Epithelial cell of proximal tubule (primary cell): ENCODE measurements around the gene SLC39A10. TPM values are rescaled to one million over a fixed set of nuclear protein-coding genes. Genes with fewer than 3 reads are reported as not detected.

ENCODE experiments used
- DNase-seq: peaks from one replicate; pipeline ENCODE4 v3.0.0-alpha.2; 2011; ENCODE audit warnings: low read depth
- H3K4me3 ChIP-seq: 2 replicates; pipeline ENCODE4 v1.5.1; 2011; ENCODE audit warnings: low read depth, mild to moderate bottlenecking, low read length
- total RNA-seq: library from RNA; depleted of rRNA; stranded (reverse); fragments of >200 nt; gene quantifications from 2 replicates; pipeline ENCODE4 v1.2.3, GENCODE V29; 2015
- TF ChIP-seq, protein P1 (sequence below): conservative IDR thresholded peaks from 2 replicates; pipeline ENCODE4 v1.5.1; 2012; ENCODE audit warnings: low read depth, mild to moderate bottlenecking, low read length

The SLC39A10 gene
- total RNA-seq, 1 donor from 2014 or later = 63.7 TPM

DNA sequence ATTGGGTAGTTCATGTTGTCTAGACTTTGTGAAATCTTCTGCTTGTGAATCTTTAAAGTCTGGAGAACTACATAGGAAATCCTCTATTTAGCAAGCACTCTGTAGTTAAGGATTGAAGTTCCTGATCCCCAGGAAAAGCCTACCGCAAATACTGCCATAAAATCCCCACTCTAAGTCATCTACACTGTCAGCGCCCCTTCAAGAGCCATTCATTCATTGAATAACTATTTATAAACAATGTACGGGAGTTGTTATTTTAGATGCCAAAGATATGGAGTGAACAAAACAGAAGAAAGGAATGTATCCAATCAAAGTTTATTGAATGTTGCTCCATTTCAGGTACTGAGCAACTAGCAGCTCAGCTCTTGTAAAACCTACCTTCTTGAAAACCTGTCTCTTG is 36.5 kb upstream of the SLC39A10 start:
- TF ChIP-seq, protein P1, sequence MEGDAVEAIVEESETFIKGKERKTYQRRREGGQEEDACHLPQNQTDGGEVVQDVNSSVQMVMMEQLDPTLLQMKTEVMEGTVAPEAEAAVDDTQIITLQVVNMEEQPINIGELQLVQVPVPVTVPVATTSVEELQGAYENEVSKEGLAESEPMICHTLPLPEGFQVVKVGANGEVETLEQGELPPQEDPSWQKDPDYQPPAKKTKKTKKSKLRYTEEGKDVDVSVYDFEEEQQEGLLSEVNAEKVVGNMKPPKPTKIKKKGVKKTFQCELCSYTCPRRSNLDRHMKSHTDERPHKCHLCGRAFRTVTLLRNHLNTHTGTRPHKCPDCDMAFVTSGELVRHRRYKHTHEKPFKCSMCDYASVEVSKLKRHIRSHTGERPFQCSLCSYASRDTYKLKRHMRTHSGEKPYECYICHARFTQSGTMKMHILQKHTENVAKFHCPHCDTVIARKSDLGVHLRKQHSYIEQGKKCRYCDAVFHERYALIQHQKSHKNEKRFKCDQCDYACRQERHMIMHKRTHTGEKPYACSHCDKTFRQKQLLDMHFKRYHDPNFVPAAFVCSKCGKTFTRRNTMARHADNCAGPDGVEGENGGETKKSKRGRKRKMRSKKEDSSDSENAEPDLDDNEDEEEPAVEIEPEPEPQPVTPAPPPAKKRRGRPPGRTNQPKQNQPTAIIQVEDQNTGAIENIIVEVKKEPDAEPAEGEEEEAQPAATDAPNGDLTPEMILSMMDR = no peak
- H3K4me3 ChIP-seq = no peak overlapping the region
- DNase-seq = no peak

DNA sequence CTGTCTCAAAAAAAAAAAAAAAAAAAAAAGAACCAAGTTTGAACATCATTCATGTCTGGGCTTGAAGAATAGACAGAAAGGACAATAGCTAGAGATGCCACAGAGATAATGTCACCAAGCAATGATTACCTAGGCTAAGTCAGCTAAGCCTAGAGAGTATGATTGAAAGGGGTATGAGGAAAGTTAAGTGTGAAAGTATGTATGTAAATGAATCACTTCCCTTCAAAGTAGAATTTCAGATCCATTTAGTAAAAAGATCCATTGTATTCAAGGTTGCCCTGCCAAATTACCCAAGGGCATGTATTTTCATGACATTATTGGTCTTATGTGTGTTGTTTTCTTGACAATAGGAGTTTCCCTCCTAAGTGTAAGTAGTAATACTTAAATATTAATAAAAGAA is 34.1 kb upstream of the SLC39A10 start:
- H3K4me3 ChIP-seq = no peak overlapping the region
- no peak for DNase-seq
- TF ChIP-seq, protein P1 = no peak

DNA sequence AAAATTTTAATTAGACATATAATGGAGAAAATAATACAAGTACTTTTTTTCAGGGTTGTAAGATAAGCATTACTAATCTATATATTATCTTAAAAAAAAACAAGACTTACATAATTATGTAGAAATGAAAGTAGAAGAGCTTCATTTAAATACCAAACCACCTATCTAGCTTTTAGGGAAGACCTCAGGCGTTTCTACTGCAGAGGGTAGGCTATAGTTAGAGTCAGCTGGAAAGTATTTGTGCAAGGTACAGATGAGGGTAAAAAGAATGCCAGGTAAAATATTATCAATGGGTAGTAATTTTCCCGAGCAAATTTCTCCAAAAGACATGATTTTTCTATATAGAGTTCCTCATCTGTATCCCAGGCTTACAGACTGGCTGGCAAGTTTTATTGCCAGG is 30.5 kb upstream of the SLC39A10 start:
- no peak for DNase-seq
- TF ChIP-seq, protein P1 = no peak

DNA sequence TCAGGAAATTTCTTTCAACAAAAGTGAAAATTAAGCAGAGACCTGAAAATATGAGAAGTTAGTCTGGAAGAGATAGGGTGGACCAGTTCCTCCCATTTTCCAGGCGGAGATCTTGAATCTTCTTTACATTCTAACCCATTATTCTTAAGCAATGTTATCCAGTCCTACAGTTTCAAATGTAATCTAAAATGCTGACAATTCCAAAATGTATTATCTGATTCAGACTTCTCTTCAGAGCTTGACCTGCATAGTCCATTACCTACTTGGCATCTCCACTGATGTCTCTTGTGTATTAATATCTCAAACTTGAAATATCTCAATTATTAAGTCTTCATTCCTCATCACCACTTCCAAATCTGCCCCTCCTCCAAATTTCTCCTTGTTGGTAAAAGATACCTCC is 28.4 kb upstream of the SLC39A10 start:
- H3K4me3 ChIP-seq = no peak overlapping the region
- DNase-seq = no peak
- TF ChIP-seq, protein P1 = no peak

More for the DNA sequence above, 30.5 kb upstream of the SLC39A10 start:
- H3K4me3 ChIP-seq = no peak overlapping the region

DNA sequence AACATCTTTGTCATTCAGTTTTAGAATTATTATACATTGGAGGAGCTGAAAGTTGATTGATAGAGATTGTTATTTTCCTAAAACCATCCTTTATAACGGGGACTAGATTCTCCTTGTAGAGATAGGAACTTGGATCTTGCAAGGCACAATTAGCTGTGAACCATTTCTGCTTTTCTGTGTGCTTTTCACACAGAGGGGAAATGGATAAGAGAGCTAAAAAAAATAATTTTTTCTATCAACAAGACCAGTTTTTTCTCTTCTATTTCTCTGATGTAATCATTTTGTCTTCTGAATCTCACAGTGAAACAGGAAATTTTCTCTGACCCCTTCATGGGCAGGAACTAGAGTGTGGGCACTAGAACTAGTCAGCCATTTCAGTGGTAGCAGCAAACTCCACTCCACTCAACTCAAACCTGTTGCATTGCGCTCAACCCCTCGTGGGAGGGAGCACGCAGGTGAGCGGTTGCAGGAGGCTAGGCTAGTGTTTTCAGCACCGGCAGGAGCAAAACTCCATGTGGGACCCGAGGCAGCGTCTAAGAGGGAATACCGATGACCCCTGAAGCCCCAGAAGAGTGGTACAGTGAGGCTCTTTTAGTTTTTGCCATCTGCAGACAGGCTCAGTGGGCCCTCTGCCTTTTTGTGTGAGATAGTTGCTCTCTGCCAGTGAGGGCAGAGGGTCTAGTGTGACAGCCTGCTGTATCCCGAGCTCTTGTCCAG is 24.0 kb upstream of the SLC39A10 start:
- DNase-seq = no peak
- no peak overlapping the region for H3K4me3 ChIP-seq
- TF ChIP-seq, protein P1 = no peak

DNA sequence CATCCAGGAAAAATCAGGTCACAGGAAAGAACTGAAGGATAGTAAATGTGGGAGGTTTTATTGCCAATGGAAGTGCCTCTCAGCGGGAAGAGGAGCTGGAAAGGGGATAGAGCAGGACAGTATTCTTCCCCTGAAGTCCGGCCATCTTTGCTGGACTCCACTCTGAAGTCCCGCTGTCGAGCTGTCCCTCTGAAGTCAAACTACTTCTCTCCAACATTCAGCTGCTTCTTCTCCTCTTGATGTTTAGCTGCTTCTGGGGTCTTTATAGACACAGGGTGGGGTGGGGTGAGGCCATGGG is 23.5 kb upstream of the SLC39A10 start:
- DNase-seq = no peak
- no peak overlapping the region for H3K4me3 ChIP-seq
- TF ChIP-seq, protein P1 = no peak

DNA sequence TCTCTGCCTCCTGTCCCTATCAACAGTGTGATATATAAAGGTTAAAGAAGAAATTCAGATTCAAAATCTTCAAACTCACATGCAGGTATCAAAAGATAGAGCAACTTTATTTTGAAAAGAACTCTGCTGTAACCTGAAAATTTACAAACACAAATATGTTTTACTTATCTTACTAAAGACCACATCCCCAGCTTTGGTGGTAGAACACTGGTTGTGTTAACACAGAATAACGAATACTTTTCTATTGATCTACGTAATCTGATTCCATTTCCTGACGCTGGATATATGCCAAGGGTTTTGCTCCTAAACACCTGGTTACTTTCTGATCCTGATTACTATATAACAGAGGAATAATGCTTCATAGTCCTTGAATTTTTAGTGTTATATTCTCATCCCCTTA is 23.1 kb upstream of the SLC39A10 start:
- no peak for DNase-seq
- TF ChIP-seq, protein P1 = no peak
- no peak overlapping the region for H3K4me3 ChIP-seq
